GM12873 (cell line): ENCODE results near the gene CBLL2.

Experiments
- TF ChIP-seq, protein P1 (sequence below): IDR thresholded peaks from 2 replicates; pipeline ENCODE4 v1.5.1; 2012; ENCODE audit warnings: low read depth, mild to moderate bottlenecking, moderate library complexity, low read length, control low read depth; ENCODE audit not compliant: insufficient read depth; ENCODE audit errors: missing control alignments

Gene CBLL2, protein sequence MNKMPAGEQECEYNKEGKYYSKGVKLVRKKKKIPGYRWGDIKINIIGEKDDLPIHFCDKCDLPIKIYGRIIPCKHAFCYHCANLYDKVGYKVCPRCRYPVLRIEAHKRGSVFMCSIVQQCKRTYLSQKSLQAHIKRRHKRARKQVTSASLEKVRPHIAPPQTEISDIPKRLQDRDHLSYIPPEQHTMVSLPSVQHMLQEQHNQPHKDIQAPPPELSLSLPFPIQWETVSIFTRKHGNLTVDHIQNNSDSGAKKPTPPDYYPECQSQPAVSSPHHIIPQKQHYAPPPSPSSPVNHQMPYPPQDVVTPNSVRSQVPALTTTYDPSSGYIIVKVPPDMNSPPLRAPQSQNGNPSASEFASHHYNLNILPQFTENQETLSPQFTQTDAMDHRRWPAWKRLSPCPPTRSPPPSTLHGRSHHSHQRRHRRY

DNA sequence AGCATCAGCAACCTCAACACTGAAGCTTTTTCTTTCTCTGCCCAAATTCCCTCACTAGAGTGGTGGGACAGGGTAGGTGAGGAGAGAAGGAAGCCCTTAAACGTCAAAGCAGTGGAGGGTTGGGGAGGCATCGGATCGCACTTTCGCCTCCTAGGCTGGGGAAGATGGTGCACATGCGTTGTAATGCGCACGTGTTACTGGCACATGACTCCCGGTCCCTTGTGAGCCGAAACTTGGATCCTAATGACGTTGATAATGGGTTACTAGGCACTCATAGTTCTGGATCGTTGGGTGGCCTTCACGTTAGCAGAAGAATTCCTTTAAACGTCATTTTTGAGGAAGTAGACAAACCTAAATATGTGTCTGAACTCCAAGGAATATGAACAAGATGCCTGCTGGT, at the start of gene CBLL2:
Gene CBLL2, plus strand, starts transcription at position 301 of the 400 bp plus-strand sequence. Its CDS starts 79 bp downstream, at position 380.
- TF ChIP-seq, protein P1, sequence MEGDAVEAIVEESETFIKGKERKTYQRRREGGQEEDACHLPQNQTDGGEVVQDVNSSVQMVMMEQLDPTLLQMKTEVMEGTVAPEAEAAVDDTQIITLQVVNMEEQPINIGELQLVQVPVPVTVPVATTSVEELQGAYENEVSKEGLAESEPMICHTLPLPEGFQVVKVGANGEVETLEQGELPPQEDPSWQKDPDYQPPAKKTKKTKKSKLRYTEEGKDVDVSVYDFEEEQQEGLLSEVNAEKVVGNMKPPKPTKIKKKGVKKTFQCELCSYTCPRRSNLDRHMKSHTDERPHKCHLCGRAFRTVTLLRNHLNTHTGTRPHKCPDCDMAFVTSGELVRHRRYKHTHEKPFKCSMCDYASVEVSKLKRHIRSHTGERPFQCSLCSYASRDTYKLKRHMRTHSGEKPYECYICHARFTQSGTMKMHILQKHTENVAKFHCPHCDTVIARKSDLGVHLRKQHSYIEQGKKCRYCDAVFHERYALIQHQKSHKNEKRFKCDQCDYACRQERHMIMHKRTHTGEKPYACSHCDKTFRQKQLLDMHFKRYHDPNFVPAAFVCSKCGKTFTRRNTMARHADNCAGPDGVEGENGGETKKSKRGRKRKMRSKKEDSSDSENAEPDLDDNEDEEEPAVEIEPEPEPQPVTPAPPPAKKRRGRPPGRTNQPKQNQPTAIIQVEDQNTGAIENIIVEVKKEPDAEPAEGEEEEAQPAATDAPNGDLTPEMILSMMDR, result no peak

DNA sequence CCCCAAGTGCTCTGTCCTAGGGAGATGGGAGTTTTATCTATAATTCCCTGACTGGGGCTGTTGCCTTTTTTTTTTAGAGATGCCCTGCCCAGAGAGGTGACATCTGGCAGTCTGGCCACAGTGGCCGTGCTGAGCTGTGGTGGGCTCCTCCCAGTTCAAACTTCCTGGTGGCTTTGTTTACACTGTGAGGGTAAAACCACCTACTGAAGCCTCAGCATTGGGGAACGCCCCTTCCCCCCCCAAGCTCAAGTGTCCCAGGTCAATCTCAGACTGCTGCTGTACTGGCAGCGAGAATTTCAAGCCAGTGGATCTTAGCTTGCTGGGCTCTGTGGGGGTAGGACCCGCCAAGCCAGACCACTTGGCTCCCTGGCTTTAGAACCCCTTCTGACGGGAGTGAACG, 38.3 kb upstream of the CBLL2 start:
- TF ChIP-seq, protein P1, result no peak

DNA sequence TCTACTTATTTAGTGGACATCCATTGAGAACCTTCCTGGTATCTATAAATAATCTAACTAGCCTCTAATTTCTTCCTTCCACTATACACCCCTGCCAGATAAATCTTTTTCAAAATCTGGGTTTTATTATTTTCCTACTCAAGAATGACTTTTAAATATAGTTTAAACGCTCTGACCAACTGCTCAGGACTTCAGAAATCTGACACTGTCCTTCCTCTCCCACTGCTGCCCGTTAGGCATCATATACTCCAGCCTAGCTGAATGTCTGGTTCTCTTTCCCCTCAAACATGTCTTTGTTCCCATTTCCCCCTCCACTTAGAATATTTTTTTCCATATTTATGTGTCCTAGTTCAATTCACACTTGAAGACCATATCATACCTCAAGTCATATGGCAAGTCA, 35.2 kb upstream of the CBLL2 start:
- TF ChIP-seq, protein P1, result no peak

DNA sequence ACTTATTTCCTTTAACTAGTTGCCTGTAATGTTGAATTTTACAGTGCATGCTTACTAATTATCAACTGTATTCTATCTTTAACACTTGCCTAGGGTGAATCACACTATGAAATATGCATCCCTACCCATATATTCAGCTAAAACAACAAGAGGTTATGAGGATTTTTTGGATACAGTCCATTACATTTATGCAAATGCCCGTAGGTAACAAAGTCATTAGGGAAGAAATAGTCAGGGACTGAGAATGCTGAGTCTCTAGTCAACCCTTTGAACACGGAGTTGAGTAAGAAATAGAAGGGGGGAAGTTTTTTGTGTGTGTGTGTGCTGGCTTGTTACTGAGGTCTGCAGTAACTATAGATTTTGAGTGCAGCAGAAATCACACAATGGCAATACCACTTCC, 26.1 kb upstream of the CBLL2 start:
- TF ChIP-seq, protein P1, result no peak

DNA sequence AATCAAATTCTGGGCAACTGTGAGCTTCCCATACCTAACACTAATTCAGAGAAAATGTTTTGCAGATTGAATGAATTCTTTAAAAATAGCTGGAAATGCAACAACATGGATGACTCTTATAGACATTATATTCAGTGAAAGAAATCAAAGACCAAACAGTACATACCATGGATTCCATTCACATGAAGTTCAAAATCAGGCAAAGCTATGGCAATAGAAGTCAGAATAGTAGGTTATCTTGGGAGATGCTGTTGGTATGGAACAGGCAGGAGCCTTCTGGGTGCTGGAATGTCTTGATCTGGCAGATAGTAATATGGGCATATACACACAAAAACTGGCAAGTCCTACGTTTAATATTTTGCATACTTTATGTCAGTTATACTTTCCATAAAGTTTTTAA, 25.5 kb upstream of the CBLL2 start:
- TF ChIP-seq, protein P1, result no peak

DNA sequence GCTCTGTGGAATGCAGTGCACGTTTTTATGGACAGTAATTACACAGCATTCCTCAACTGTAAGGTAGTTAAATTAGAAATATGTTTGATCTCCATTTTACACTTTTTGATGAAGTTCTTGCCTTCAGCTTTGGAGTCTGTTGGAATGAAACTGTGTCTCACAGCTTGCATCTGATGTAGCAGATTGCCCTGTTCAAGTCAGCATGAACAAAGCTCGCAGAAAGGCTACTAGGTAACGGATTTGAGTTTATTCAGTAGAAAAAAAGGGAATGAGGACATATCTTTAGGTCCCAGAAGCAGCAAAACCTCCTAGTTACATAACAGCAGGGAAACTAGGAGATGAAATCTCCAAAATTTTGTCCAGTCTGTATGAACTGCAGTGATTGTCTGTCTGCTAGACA, 24.3 kb upstream of the CBLL2 start:
- TF ChIP-seq, protein P1, result no peak

DNA sequence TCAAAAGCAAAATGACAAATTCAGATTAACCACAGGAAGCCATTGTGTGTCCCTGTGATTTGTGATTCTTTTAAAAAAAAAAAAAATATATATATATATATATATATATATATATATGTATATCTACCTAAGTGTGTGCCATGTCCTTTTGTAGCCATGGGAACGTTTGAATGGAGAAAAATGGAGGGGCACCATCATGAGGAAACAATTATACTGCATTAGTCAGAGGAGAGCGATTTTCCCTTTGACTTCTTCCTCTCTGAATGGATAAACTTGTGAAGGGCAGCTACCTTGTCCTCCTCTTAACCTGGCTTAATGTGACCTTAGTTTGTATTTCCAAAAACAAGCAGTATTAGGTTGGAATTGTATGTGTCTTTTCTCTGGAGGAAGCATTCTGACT, 23.3 kb upstream of the CBLL2 start:
- TF ChIP-seq, protein P1, result no peak
